ENCODE data around the gene RAB40A. TPM values are rescaled to one million over a fixed set of nuclear protein-coding genes. Genes with fewer than 3 reads are reported as not detected.

RAB40A gene
- total and polyA plus RNA-seq, 9 of the 15 experiments (the other 6 are each of a cell fraction or from before 2014, with no cell fraction given), result 0.07 to 0.15 (median 0.10) TPM; not detected in 3

GRCh38 chrX:103510031-103510430 is 9.3 kb downstream of the RAB40A start (continued):
- TF ChIP-seq PATZ1 (CRISPR knock-in tag; IDR thresholded peaks at IDR 0.05; ENCODE audit: borderline replicate concordance), result no peak
- no peak for TF ChIP-seq ZNF551 (CRISPR knock-in tag; IDR thresholded peaks at IDR 0.05)
- TF ChIP-seq SPI1 (IDR thresholded peaks at IDR 0.05; ENCODE audit: borderline replicate concordance, low read depth, low read length), result no peak
- TF ChIP-seq TRIM28 (IDR thresholded peaks at IDR 0.05), result no peak
- TF ChIP-seq GATAD2B (IDR thresholded peaks at IDR 0.05; ENCODE audit: borderline replicate concordance), result no peak
- TF ChIP-seq HOXB6 (CRISPR knock-in tag; IDR thresholded peaks at IDR 0.05; ENCODE audit: borderline replicate concordance), result no peak
- TF ChIP-seq NR0B1 (IDR thresholded peaks at IDR 0.05; ENCODE audit: partially characterized antibody), result no peak
- no peak for TF ChIP-seq CHD1 (IDR thresholded peaks at IDR 0.05; ENCODE audit: low read length)
- TF ChIP-seq CEBPZ (IDR thresholded peaks at IDR 0.05; ENCODE audit: borderline replicate concordance, low read depth, low read length), result no peak
- no peak for TF ChIP-seq ESRRB (CRISPR knock-in tag; IDR thresholded peaks at IDR 0.05; ENCODE audit: borderline replicate concordance)
- TF ChIP-seq ZNF449 (CRISPR knock-in tag; IDR thresholded peaks at IDR 0.05), result no peak
- no peak for TF ChIP-seq MEF2D (tag; conservative IDR thresholded peaks at IDR 0.05; ENCODE audit: low read depth)

Data from K562 (cell line).